IMR-90 (cell line): Measurements from ENCODE around the gene SRRM1. TPM values are rescaled to one million over a fixed set of nuclear protein-coding genes. Genes with fewer than 3 reads are reported as not detected.

ENCODE experiments used
- ATAC-seq: fragments of 200-7000 bp; cut with Tn5 transposase; 2 replicates; pipeline ENCODE4 v1.9.1; 2020; ENCODE audit warnings: low read depth, mild to moderate bottlenecking, moderate library complexity
- BruUV-seq: library from RNA; stranded (reverse); fragments of 400-500 nt; replicated peaks from 2 replicates; lab custom pipeline; 2021; lab: Mats Ljungman, UMichigan
- CTCF ChIA-PET: fragments of 300-600 bp; formaldehyde crosslinking; extraction: SDS; loops from one replicate; lab custom pipeline; 2021; ENCODE audit warnings: antibody characterized with exemption; lab: Yijun Ruan, JAX
- POLR2A ChIA-PET: fragments of 300-600 bp; sonication (Branson Sonifier 250); formaldehyde crosslinking; loops from one replicate; lab custom pipeline; 2022; ENCODE audit warnings: antibody characterized with exemption; ENCODE audit not compliant: unreplicated experiment; lab: Charles Lee
- DNase-seq: peaks from one replicate; pipeline ENCODE4 v3.0.0; 2013
- H2AFZ ChIP-seq: replicated peaks from 2 replicates; pipeline ENCODE3; 2013; ENCODE audit warnings: low read length, mild to moderate bottlenecking; ENCODE audit not compliant: poor library complexity
- H2AK5ac ChIP-seq: 2 replicates; pipeline ENCODE4 v1.6.1; 2013; ENCODE audit warnings: low read depth, low read length, inconsistent platforms
- H2AK9ac ChIP-seq: replicated peaks from 2 replicates; pipeline ENCODE3; 2013; ENCODE audit warnings: mild to moderate bottlenecking, low read depth, low read length, moderate library complexity; ENCODE audit not compliant: poor library complexity
- H2BK120ac ChIP-seq: 2 replicates; pipeline ENCODE4 v1.6.1; 2013; ENCODE audit warnings: low read depth, low read length, inconsistent platforms
- H2BK15ac ChIP-seq: 3 replicates; pipeline ENCODE4 v1.6.1; 2013; ENCODE audit warnings: low read depth, low read length, inconsistent platforms
- H2BK20ac ChIP-seq: 2 replicates; pipeline ENCODE4 v1.6.1; 2013; ENCODE audit warnings: low read depth, mild to moderate bottlenecking, inconsistent platforms, low read length, moderate library complexity
- H2BK5ac ChIP-seq: 2 replicates; pipeline ENCODE4 v1.6.1; 2013; ENCODE audit warnings: mild to moderate bottlenecking, low read depth, low read length, inconsistent platforms; ENCODE audit not compliant: poor library complexity, severe bottlenecking
- H3K14ac ChIP-seq: replicated peaks from 2 replicates; pipeline ENCODE4 v1.6.1; 2013; ENCODE audit warnings: low read depth, low read length, inconsistent platforms
- H3K18ac ChIP-seq: 2 replicates; pipeline ENCODE4 v1.6.1; 2013; ENCODE audit warnings: low read depth, low read length, control low read depth
- H3K23ac ChIP-seq: 2 replicates; pipeline ENCODE4 v1.6.1; 2013; ENCODE audit warnings: low read depth, low read length, inconsistent platforms
- H3K27ac ChIP-seq: 2 replicates; pipeline ENCODE4 v1.5.1; 2013; ENCODE audit warnings: mild to moderate bottlenecking, control low read depth, low read length; ENCODE audit not compliant: insufficient read depth
- H3K27me3 ChIP-seq: 2 replicates; pipeline ENCODE4 v1.6.1; 2013; ENCODE audit warnings: low read length; ENCODE audit not compliant: control insufficient read depth, insufficient read depth
- H3K36me3 ChIP-seq: 2 replicates; pipeline ENCODE4 v1.6.1; 2013; ENCODE audit warnings: low read length, mixed read lengths; ENCODE audit not compliant: control insufficient read depth, insufficient read depth
- H3K4ac ChIP-seq: 2 replicates; pipeline ENCODE4 v1.6.1; 2013; ENCODE audit warnings: low read depth, low read length, inconsistent platforms
- H3K4me1 ChIP-seq: 2 replicates; pipeline ENCODE4 v1.6.1; 2013; ENCODE audit warnings: low read length, mixed read lengths; ENCODE audit not compliant: control insufficient read depth, insufficient read depth
- H3K4me2 ChIP-seq: 2 replicates; pipeline ENCODE4 v1.6.1; 2013; ENCODE audit warnings: low read depth, mild to moderate bottlenecking, control low read depth, low read length, moderate library complexity
- H3K4me3 ChIP-seq: 2 replicates; pipeline ENCODE4 v1.5.1; 2013; ENCODE audit warnings: low read depth, mild to moderate bottlenecking, control low read depth, low read length, moderate library complexity; ENCODE audit not compliant: insufficient read depth
- H3K56ac ChIP-seq: 2 replicates; pipeline ENCODE4 v1.6.1; 2013; ENCODE audit warnings: low read length, inconsistent platforms; ENCODE audit not compliant: insufficient read depth; ENCODE audit errors: extremely low read depth
- H3K79me1 ChIP-seq, 2 experiments: 2 replicates each; pipeline ENCODE4 v1.6.1; 2013; ENCODE audit warnings: low read length in 2 of 2, inconsistent platforms in 1 of 2, low read depth in 1 of 2
- H3K9ac ChIP-seq: 2 replicates; pipeline ENCODE4 v1.6.1; 2013; ENCODE audit warnings: low read depth, low read length, control low read depth
- H3K9me1 ChIP-seq: 2 replicates; pipeline ENCODE4 v1.6.1; 2013; ENCODE audit warnings: low read length, inconsistent platforms; ENCODE audit not compliant: insufficient read depth
- H3K9me3 ChIP-seq: 2 replicates; pipeline ENCODE4 v1.6.1; 2013; ENCODE audit warnings: low read length; ENCODE audit not compliant: control insufficient read depth, insufficient read depth
- H4K20me1 ChIP-seq: 2 replicates; pipeline ENCODE4 v1.6.1; 2013; ENCODE audit warnings: low read length, inconsistent platforms; ENCODE audit not compliant: insufficient read depth
- H4K5ac ChIP-seq: 2 replicates; pipeline ENCODE4 v1.6.1; 2013; ENCODE audit warnings: mild to moderate bottlenecking, low read depth, low read length, control low read depth
- H4K8ac ChIP-seq, 2 experiments: 2 replicates each; pipeline ENCODE4 v1.6.1; 2013; ENCODE audit warnings: low read depth in 2 of 2, low read length in 2 of 2, control low read depth in 1 of 2, inconsistent platforms in 1 of 2
- H4K91ac ChIP-seq: 2 replicates; pipeline ENCODE4 v1.6.1; 2013; ENCODE audit warnings: low read depth, low read length, inconsistent platforms; ENCODE audit not compliant: insufficient read depth
- BHLHE40 ChIP-seq: fragments of 150-350 bp; IDR thresholded peaks from 2 replicates; pipeline ENCODE4 v1.6.1; 2016; ENCODE audit warnings: mild to moderate bottlenecking, low read depth, low read length
- CEBPB ChIP-seq: IDR thresholded peaks from 2 replicates; pipeline ENCODE4 v1.6.1; 2012; ENCODE audit warnings: low read depth, low read length, improper control_type of control experiment
- CTCF ChIP-seq: conservative IDR thresholded peaks from 2 replicates; pipeline ENCODE4 v1.5.1; 2012; ENCODE audit warnings: mild to moderate bottlenecking, low read depth, low read length, improper control_type of control experiment
- ELK1 ChIP-seq: fragments of 150-350 bp; IDR thresholded peaks from 2 replicates; pipeline ENCODE4 v1.6.1; 2016; ENCODE audit warnings: low read depth, mild to moderate bottlenecking, low read length, moderate library complexity, borderline replicate concordance
- FOS ChIP-seq: fragments of 150-350 bp; IDR thresholded peaks from 2 replicates; pipeline ENCODE4 v1.6.1; 2016; ENCODE audit warnings: low read depth, low read length
- MAFK ChIP-seq: IDR thresholded peaks from 2 replicates; pipeline ENCODE4 v1.6.1; 2012; ENCODE audit warnings: low read depth, low read length, improper control_type of control experiment
- MAZ ChIP-seq: IDR thresholded peaks from 2 replicates; pipeline ENCODE4 v1.6.1; 2012; ENCODE audit warnings: low read depth, mild to moderate bottlenecking, low read length, improper control_type of control experiment, moderate library complexity, borderline replicate concordance
- MXI1 ChIP-seq: IDR thresholded peaks from 2 replicates; pipeline ENCODE4 v1.6.1; 2012; ENCODE audit warnings: low read depth, mild to moderate bottlenecking, low read length, moderate library complexity, borderline replicate concordance
- NFE2L2 ChIP-seq: fragments of 150-350 bp; IDR thresholded peaks from 2 replicates; pipeline ENCODE4 v1.6.1; 2016; ENCODE audit warnings: low read depth, mild to moderate bottlenecking, low read length
- POLR2A ChIP-seq: IDR thresholded peaks from 2 replicates; pipeline ENCODE4 v1.6.1; 2012; ENCODE audit warnings: mild to moderate bottlenecking, low read depth, low read length
- RAD21 ChIP-seq: IDR thresholded peaks from 2 replicates; pipeline ENCODE4 v1.6.1; 2012; ENCODE audit warnings: low read length, improper control_type of control experiment
- RCOR1 ChIP-seq: IDR thresholded peaks from 2 replicates; pipeline ENCODE4 v1.6.1; 2012; ENCODE audit warnings: mild to moderate bottlenecking, low read length, improper control_type of control experiment; ENCODE audit not compliant: insufficient replicate concordance
- SMC3 ChIP-seq: fragments of 150-350 bp; IDR thresholded peaks from 2 replicates; pipeline ENCODE4 v1.6.1; 2016; ENCODE audit warnings: low read depth, mild to moderate bottlenecking, antibody characterized with exemption, low read length, moderate library complexity
- WGBS, 2 experiments: methylation state at CpG; one replicate each; pipeline versions ENCODE4 v1.1.5 to v1.1.7; 2013; ENCODE audit warnings: missing lambda C conversion rate in 2 of 2; ENCODE audit not compliant: insufficient read length in 1 of 2; ENCODE audit errors: extremely low coverage in 2 of 2; 5-methylcytosine and 5-hydroxymethylcytosine counted together
- dilution Hi-C: fragments of 300-500 bp; cut with HindIII; formaldehyde crosslinking; loops from one replicate; pipeline ENCODE4 v1.14.3; 2018; ENCODE audit warnings: low sequenced_read_pairs; ENCODE audit not compliant: unreplicated experiment
- in situ Hi-C: fragments of 300-500 bp; cut with MboI; formaldehyde crosslinking; loops from 3 replicates; pipeline ENCODE4 v1.14.3; 2019; ENCODE audit warnings: low sequenced_read_pairs, inconsistent platforms, mixed read lengths
- intact Hi-C: fragments of 100-400 bp; cut with micrococcal nuclease; formaldehyde crosslinking; loops from 2 replicates; pipeline ENCODE4 v1.10.0; 2022
- polyA plus RNA-seq, 3 experiments: library from polyadenylated mRNA; depleted of rRNA; stranded (reverse); fragments of >200 nt; gene quantifications; 2 replicates each; pipeline ENCODE4 v1.2.3, GENCODE V29; 2012; ENCODE audit warnings: low replicate concordance in 1 of 3
- total RNA-seq: library from RNA; depleted of rRNA; stranded (reverse); fragments of >200 nt; gene quantifications from 2 replicates; pipeline ENCODE4 v1.2.3, GENCODE V29; 2012

Gene SRRM1
- total and polyA plus RNA-seq, 2 of the 4 experiments (the other 2 are of a cell fraction) = 13.6 to 94.1 TPM

- Histone ChIP-seq H3K4me3 (no peak overlapping the region), H2BK20ac (no peak overlapping the region), H2AFZ (no peak overlapping the region), H2BK15ac (no peak overlapping the region), H2BK5ac (no peak overlapping the region), H3K36me3 (peaks cover 48% of the 10 kb centered on the region), H4K8ac (no peak overlapping the region), H3K9me3 (no peaks in the 10 kb centered on the region), H3K27ac (no peak overlapping the region), H2AK5ac (no peak overlapping the region), H2BK120ac (no peak overlapping the region), H3K23ac (no peak overlapping the region), H3K79me1 (peaks cover 31 to 44% of the 10 kb centered on the region in 2 experiments), H3K9ac (no peak overlapping the region), H3K18ac (no peak overlapping the region), H3K4me1 (no peaks in the 10 kb centered on the region; the same call in 1 of the 2 replicates), H3K4ac (no peak overlapping the region), H3K9me1 (no peaks in the 10 kb centered on the region), H4K91ac (no peak overlapping the region), H2AK9ac (no peak overlapping the region), H3K14ac (no peak overlapping the region), H3K4me2 (no peak overlapping the region), H4K5ac (no peak overlapping the region), H3K56ac (no peak overlapping the region), H4K20me1 (peaks cover 10% of the 10 kb centered on the region; the same call in 1 of the 2 replicates), H3K27me3 (no peaks in the 10 kb centered on the region)
- POLR2A ChIA-PET = no interaction called here
- TF ChIP-seq MAFK (no peak), MXI1 (no peak), FOS (no peak), NFE2L2 (no peak), POLR2A (no peak), SMC3 (no peak), RAD21 (no peak), RCOR1 (no peak), CEBPB (no peak), CTCF (no peak), MAZ (no peak), ELK1 (no peak), BHLHE40 (no peak)
- dilution Hi-C loops = loop anchor here (25.0 kb wide), 1 partner anchor 553 kb away; no protein-coding TSS in a partner anchor
- WGBS, 2 experiments = no CpG with 5 or more reads among the region's 2 CpGs
- ATAC-seq (no peak), DNase-seq (no peak)
- in situ Hi-C loops = no loop called here
- intact Hi-C loops = no loop called here
- no TSS peak for BruUV-seq
- CTCF ChIA-PET = interaction anchor here (0.6 to 1.0 kb wide), 3 partner anchors 8 to 681 kb away, joined by 3 to 4 read pairs (median 3); no protein-coding TSS in a partner anchor
Observed at GRCh38 chr1:24659166-24659904, 16.2 kb downstream of the SRRM1 start.
